ENCODE measurements around the gene D2HGDH. TPM values are rescaled to one million over a fixed set of nuclear protein-coding genes. Genes with fewer than 3 reads are reported as not detected.
"Not testable (repeated sequence)": the region's sequence is repeated elsewhere in the genome, so short reads cannot be mapped to it uniquely, and the experiment has no call there.

D2HGDH gene
- total RNA-seq, 1 donor from 2014 or later, result 20.9 TPM

- intact Hi-C loops (cut with micrococcal nuclease), result no loop called here
Measured at GRCh38 chr2:241748468-241749256, 14.2 kb downstream of the D2HGDH start.

GRCh38 chr2:241750076-241750840 lies 15.8 kb downstream of the D2HGDH start:
- intact Hi-C loops (cut with micrococcal nuclease), result no loop called here

- intact Hi-C loops (cut with micrococcal nuclease), result no loop called here
Measured at GRCh38 chr2:241751152-241751551, 16.7 kb downstream of the D2HGDH start.

- intact Hi-C loops (cut with micrococcal nuclease), result no loop called here
Measured at GRCh38 chr2:241751776-241752175, 17.3 kb downstream of the D2HGDH start.

GRCh38 chr2:241752253-241752652 lies 17.8 kb downstream of the D2HGDH start:
- intact Hi-C loops (cut with micrococcal nuclease), result no loop called here

GRCh38 chr2:241752689-241753276 lies 18.4 kb downstream of the D2HGDH start:
- intact Hi-C loops (cut with micrococcal nuclease), result no loop called here

- intact Hi-C loops (cut with micrococcal nuclease), result no loop called here
Measured at GRCh38 chr2:241753493-241753892, 19.1 kb downstream of the D2HGDH start.

GRCh38 chr2:241754042-241754441 lies 19.6 kb downstream of the D2HGDH start:
- intact Hi-C loops (cut with micrococcal nuclease), result no loop called here

- intact Hi-C loops (cut with micrococcal nuclease), result no loop called here
Measured at GRCh38 chr2:241755166-241755565, 20.7 kb downstream of the D2HGDH start.

GRCh38 chr2:241755777-241756176 lies 21.3 kb downstream of the D2HGDH start:
- intact Hi-C loops (cut with micrococcal nuclease), result no loop called here

- intact Hi-C loops (cut with micrococcal nuclease), result no loop called here
Measured at GRCh38 chr2:241759067-241759807, 24.8 kb downstream of the D2HGDH start.

- intact Hi-C loops (cut with micrococcal nuclease), result not testable (repeated sequence)
Measured at GRCh38 chr2:241759893-241760292, 25.5 kb downstream of the D2HGDH start.

- intact Hi-C loops (cut with micrococcal nuclease), result no loop called here
Measured at GRCh38 chr2:241760301-241760771, 25.9 kb downstream of the D2HGDH start.

- intact Hi-C loops (cut with micrococcal nuclease), result no loop called here
Measured at GRCh38 chr2:241762321-241762932, 28.0 kb downstream of the D2HGDH start.

- intact Hi-C loops (cut with micrococcal nuclease), result no loop called here
Measured at GRCh38 chr2:241762933-241763369, 28.5 kb downstream of the D2HGDH start.

GRCh38 chr2:241763551-241764274 lies 29.3 kb downstream of the D2HGDH start:
- intact Hi-C loops (cut with micrococcal nuclease), result no loop called here

- intact Hi-C loops (cut with micrococcal nuclease), result no loop called here
Measured at GRCh38 chr2:241764275-241765241, 30.1 kb downstream of the D2HGDH start.

GRCh38 chr2:241767464-241768250 lies 33.2 kb downstream of the D2HGDH start:
- intact Hi-C loops (cut with micrococcal nuclease), result no loop called here

Data from T-helper 1 cell treated with Interleukin-12 subunit alpha and Interleukin-12 subunit beta and Interleukin-4 antibody, amounts not matched to agents 30 ng/mL and 1 ng/mL, for 36 hours (primary cell).